Activated B cell treated with CpG ODN at 0.5 μM for 24 hours (primary cell): Measurements from ENCODE around the gene FHAD1. TPM values are rescaled to one million over a fixed set of nuclear protein-coding genes. Genes with fewer than 3 reads are reported as not detected.

ENCODE experiments used
- ATAC-seq: fragments of 200-7000 bp; cut with Tn5 transposase; one replicate; pipeline ENCODE4 v1.10.0; 2021; ENCODE audit warnings: low read depth, mild to moderate bottlenecking, moderate library complexity
- CTCF ChIA-PET: fragments of 350-600 bp; sonication (Branson Sonifier 250); formaldehyde crosslinking; loops from one replicate; lab custom pipeline; 2021; ENCODE audit warnings: antibody characterized with exemption; lab: Charles Lee
- POLR2A ChIA-PET: fragments of 350-600 bp; sonication (Branson Sonifier 250); formaldehyde crosslinking; loops from one replicate; lab custom pipeline; 2021; ENCODE audit warnings: antibody characterized with exemption; lab: Charles Lee
- DNase-seq: peaks from one replicate; pipeline ENCODE4 v3.0.0; 2022
- H3K27ac Mint-ChIP-seq: one replicate; pipeline ENCODE4 v1.8.0; 2020; ENCODE audit warnings: mixed read lengths
- H3K27me3 Mint-ChIP-seq: one replicate; pipeline ENCODE4 v1.8.0; 2021; ENCODE audit warnings: mixed read lengths
- H3K36me3 Mint-ChIP-seq: one replicate; pipeline ENCODE4 v1.8.0; 2021; ENCODE audit warnings: low read depth, mixed read lengths
- H3K4me1 Mint-ChIP-seq: one replicate; pipeline ENCODE4 v1.8.0; 2021; ENCODE audit warnings: mixed read lengths
- H3K4me3 Mint-ChIP-seq: one replicate; pipeline ENCODE4 v1.8.0; 2020; ENCODE audit warnings: mild to moderate bottlenecking, mixed read lengths
- H3K9me3 Mint-ChIP-seq: one replicate; pipeline ENCODE4 v1.8.0; 2020; ENCODE audit warnings: mixed read lengths
- intact Hi-C: fragments of 100-400 bp; cut with micrococcal nuclease; formaldehyde crosslinking; loops from one replicate; pipeline ENCODE4 v1.15.1; 2024
- total RNA-seq: library from RNA; stranded (reverse); gene quantifications from 2 replicates; pipeline ENCODE4 v1.2.3, GENCODE V29; 2022
- TF ChIP-seq, protein P1 (sequence below): fragments of 200-600 bp; IDR thresholded peaks from one replicate; pipeline ENCODE4 v1.8.0; 2022; ENCODE audit warnings: antibody characterized with exemption, mild to moderate bottlenecking

The FHAD1 gene
- total RNA-seq, 1 donor from 2014 or later: not detected

DNA sequence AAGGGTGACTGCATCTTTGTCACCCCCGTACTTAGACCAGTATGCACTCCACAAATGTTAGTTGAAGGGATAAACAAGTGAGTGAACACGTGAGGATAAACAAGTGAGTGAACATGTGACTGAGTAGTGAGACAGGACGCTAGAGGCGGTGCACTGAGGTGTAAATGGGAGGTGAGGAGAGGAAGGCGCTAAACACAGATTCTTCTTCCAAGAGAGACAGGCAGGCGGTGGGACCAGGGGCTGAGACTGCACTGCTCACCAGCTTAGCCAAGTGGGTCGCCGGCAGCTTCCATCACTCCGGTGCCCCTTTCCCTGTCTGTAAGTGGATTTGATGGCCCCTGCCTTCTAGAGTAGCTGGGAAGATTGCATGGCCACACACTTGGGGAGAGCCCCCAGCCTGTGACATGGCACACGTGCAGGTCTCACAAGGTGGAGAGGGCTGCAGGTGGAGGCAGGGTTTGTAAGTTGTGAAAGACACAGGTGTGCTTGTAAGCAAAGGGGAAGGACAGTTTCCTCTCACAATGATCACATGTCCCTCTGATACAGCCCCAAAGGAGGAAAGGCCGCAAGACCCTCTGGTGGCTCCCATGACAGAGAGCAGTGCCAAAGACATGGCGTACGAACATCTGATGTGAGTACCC is 115.2 kb downstream of the FHAD1 start:
- Mint-ChIP-seq H3K36me3 (no peaks in the 10 kb centered on the region), H3K4me1 (no peaks in the 10 kb centered on the region), H3K4me3 (no peak overlapping the region), H3K27me3 (no peaks in the 10 kb centered on the region), H3K27ac (no peak overlapping the region), H3K9me3 (no peaks in the 10 kb centered on the region)
- ATAC-seq (no peak), DNase-seq (no peak)
- TF ChIP-seq, protein P1, sequence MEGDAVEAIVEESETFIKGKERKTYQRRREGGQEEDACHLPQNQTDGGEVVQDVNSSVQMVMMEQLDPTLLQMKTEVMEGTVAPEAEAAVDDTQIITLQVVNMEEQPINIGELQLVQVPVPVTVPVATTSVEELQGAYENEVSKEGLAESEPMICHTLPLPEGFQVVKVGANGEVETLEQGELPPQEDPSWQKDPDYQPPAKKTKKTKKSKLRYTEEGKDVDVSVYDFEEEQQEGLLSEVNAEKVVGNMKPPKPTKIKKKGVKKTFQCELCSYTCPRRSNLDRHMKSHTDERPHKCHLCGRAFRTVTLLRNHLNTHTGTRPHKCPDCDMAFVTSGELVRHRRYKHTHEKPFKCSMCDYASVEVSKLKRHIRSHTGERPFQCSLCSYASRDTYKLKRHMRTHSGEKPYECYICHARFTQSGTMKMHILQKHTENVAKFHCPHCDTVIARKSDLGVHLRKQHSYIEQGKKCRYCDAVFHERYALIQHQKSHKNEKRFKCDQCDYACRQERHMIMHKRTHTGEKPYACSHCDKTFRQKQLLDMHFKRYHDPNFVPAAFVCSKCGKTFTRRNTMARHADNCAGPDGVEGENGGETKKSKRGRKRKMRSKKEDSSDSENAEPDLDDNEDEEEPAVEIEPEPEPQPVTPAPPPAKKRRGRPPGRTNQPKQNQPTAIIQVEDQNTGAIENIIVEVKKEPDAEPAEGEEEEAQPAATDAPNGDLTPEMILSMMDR: no peak
- ChIA-PET POLR2A (no interaction called here), CTCF (no interaction called here)
- intact Hi-C loops: no loop called here

DNA sequence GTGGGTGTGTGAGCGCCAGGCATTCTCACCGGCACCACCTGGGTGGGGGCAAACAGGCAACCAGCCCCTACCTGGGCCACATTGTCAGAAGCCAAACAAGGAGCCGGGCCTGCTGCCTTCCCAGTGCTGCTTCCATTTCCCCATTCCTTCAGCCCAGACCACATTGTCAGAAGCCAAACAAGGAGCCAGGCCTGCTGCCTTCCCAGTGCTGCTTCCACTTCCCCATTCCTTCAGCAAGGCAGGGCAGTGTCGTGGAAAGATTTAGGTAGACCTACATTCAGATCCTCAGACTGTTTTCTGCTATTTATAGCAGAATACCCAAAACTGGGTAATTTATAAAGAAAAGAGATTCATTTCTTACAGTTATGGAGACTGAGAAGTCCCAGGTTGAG is 115.7 kb downstream of the FHAD1 start:
- ChIA-PET POLR2A (no interaction called here), CTCF (no interaction called here)
- TF ChIP-seq, protein P1: no peak
- Mint-ChIP-seq H3K4me3 (no peak overlapping the region), H3K27me3 (peaks cover 2% of the 10 kb centered on the region), H3K36me3 (no peaks in the 10 kb centered on the region), H3K27ac (no peak overlapping the region), H3K9me3 (no peaks in the 10 kb centered on the region), H3K4me1 (no peaks in the 10 kb centered on the region)
- ATAC-seq (no peak), DNase-seq (no peak)
- intact Hi-C loops: no loop called here

DNA sequence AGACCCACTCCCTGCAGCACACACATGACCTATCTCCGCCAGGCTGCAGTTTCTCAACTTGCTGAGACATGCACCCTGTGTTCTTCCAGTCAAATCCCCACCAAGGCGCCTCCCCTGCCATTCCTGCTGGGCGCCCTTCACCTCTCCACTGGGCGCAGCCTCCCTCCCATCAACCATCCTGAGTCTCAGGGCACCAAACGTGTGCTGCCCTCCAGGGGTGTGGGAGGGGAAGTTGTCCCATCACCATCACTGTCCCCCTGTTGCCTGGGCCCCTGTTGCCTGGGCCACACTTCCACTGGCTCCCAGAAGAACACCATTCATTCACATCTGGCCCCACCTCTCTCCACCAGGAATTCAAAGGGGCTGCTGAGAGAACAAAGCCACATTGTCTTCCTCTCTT is 117.7 kb downstream of the FHAD1 start:
- POLR2A ChIA-PET: no interaction called here
- H3K27ac Mint-ChIP-seq: no peak overlapping the region
- H3K27me3 Mint-ChIP-seq: peaks cover 2% of the 10 kb centered on the region
- TF ChIP-seq, protein P1: no peak
- CTCF ChIA-PET: no interaction called here
- H3K36me3 Mint-ChIP-seq: no peaks in the 10 kb centered on the region
- DNase-seq (no peak), ATAC-seq (no peak)
- intact Hi-C loops: no loop called here
- H3K4me3 Mint-ChIP-seq: no peak overlapping the region
- no peaks in the 10 kb centered on the region for H3K9me3 Mint-ChIP-seq
- H3K4me1 Mint-ChIP-seq: no peaks in the 10 kb centered on the region

DNA sequence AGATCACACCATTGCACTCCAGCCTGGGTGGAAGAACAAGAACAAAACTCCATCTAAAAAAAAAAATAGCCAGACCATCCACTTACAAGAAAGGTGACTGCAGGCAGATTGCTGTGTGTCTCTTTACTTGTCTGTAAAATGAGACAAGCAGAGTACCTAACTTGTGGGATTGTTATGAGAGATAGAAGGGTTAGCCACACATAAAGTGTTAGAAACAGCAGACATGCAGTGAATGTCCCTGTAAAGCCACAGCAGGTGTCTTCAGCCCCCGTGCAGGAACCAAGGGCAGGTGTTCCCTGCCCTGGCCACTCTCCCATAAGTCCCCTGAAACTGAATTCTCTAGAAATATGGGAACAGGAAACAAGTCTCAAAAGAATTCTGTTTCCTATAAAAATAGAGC is 121.9 kb downstream of the FHAD1 start:
- TF ChIP-seq, protein P1: no peak
- H3K27me3 Mint-ChIP-seq: peaks cover 7% of the 10 kb centered on the region
- H3K27ac Mint-ChIP-seq: no peak overlapping the region
- no peaks in the 10 kb centered on the region for H3K4me1 Mint-ChIP-seq
- H3K36me3 Mint-ChIP-seq: no peaks in the 10 kb centered on the region
- ChIA-PET POLR2A (no interaction called here), CTCF (no interaction called here)
- intact Hi-C loops: no loop called here
- H3K4me3 Mint-ChIP-seq: no peak overlapping the region
- no peaks in the 10 kb centered on the region for H3K9me3 Mint-ChIP-seq
- ATAC-seq (no peak), DNase-seq (no peak)

DNA sequence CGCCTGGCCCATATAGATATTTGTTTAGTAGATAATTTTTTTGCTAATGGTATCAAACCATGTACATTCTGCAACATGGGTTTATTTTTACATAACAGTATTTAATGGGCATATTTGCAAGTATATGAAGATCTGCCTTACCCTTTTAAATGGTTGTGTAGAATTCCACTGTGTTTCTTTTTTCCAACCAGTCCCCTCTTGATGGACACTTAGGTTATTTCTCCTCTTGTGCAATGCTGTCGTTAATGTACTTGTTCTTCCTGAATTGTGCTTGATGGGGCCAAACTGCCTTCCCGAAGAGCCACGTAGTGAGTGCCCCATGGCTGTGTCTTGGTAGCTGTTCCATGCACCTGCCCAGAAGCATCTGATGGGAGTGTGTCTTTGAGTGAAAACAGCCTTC is 123.2 kb downstream of the FHAD1 start:
- no peaks in the 10 kb centered on the region for H3K4me1 Mint-ChIP-seq
- H3K9me3 Mint-ChIP-seq: no peaks in the 10 kb centered on the region
- H3K27ac Mint-ChIP-seq: no peak overlapping the region

More for the DNA sequence above, 123.2 kb downstream of the FHAD1 start:
- TF ChIP-seq, protein P1: no peak
- no peak for ATAC-seq
- H3K4me3 Mint-ChIP-seq: no peak overlapping the region
- ChIA-PET POLR2A (no interaction called here), CTCF (no interaction called here)
- no peaks in the 10 kb centered on the region for H3K36me3 Mint-ChIP-seq
- DNase-seq: no peak
- intact Hi-C loops: no loop called here
- peaks cover 7% of the 10 kb centered on the region for H3K27me3 Mint-ChIP-seq
